Fibroblast of lung (primary cell): ENCODE results near the gene ADAMTS19. TPM values are rescaled to one million over a fixed set of nuclear protein-coding genes. Genes with fewer than 3 reads are reported as not detected.

Source experiments
- DNase-seq, 2 donors: peaks; one replicate each; pipeline versions ENCODE4 v3.0.0 to v3.0.0-alpha.2; 2010; ENCODE audit warnings: low read depth in 2 of 2
- H2AFZ ChIP-seq: 2 replicates; pipeline ENCODE4 v1.5.1; 2012; ENCODE audit warnings: low read length, control low read depth, inconsistent platforms
- H3K27ac ChIP-seq: 2 replicates; pipeline ENCODE4 v1.5.1; 2011; ENCODE audit warnings: low read length, control low read depth; ENCODE audit not compliant: insufficient read depth
- H3K27me3 ChIP-seq: 2 replicates; pipeline ENCODE4 v1.5.1; 2011; ENCODE audit warnings: mild to moderate bottlenecking, low read length; ENCODE audit not compliant: control insufficient read depth, insufficient read depth
- H3K36me3 ChIP-seq: 2 replicates; pipeline ENCODE4 v1.5.1; 2011; ENCODE audit warnings: low read length; ENCODE audit not compliant: control insufficient read depth, insufficient read depth
- H3K4me1 ChIP-seq: 2 replicates; pipeline ENCODE4 v1.5.1; 2011; ENCODE audit warnings: low read length; ENCODE audit not compliant: control insufficient read depth, insufficient read depth; ENCODE audit errors: extremely low read depth
- H3K4me2 ChIP-seq: 2 replicates; pipeline ENCODE4 v1.5.1; 2011; ENCODE audit warnings: low read length, control low read depth; ENCODE audit not compliant: insufficient read depth; ENCODE audit errors: extremely low read depth
- H3K4me3 ChIP-seq, 4 experiments: fragments of 200-600 bp in 1 of 4; sonication (generic) in 1 of 4; replicated peaks in 1 of 4; 2 replicates each; pipeline ENCODE4 v1.5.1; 2011 to 2016; ENCODE audit warnings: low read length in 4 of 4, low read depth in 3 of 4, mild to moderate bottlenecking in 3 of 4, control low read depth in 2 of 4, inconsistent platforms in 1 of 4, mixed read lengths in 1 of 4; ENCODE audit not compliant: insufficient read depth in 1 of 4; ENCODE audit errors: control extremely low read depth in 1 of 4
- H3K79me2 ChIP-seq: 2 replicates; pipeline ENCODE4 v1.5.1; 2012; ENCODE audit warnings: mild to moderate bottlenecking, low read length, inconsistent platforms; ENCODE audit not compliant: control insufficient read depth, insufficient read depth
- H3K9ac ChIP-seq: 2 replicates; pipeline ENCODE4 v1.5.1; 2011; ENCODE audit warnings: mild to moderate bottlenecking, low read length, control low read depth; ENCODE audit not compliant: insufficient read depth
- H3K9me3 ChIP-seq: 2 replicates; pipeline ENCODE4 v1.5.1; 2012; ENCODE audit warnings: low read depth, low read length; ENCODE audit not compliant: control insufficient read depth, insufficient read depth
- H4K20me1 ChIP-seq: 2 replicates; pipeline ENCODE4 v1.5.1; 2011; ENCODE audit warnings: low read length; ENCODE audit not compliant: control insufficient read depth, insufficient read depth; ENCODE audit errors: extremely low read depth
- EZH2 ChIP-seq: IDR thresholded peaks from 2 replicates; pipeline ENCODE4 v1.5.1; 2012; ENCODE audit warnings: low read length, control low read depth, mild to moderate bottlenecking; ENCODE audit errors: missing control alignments
- polyA plus RNA-seq, 2 donors: library from polyadenylated mRNA; depleted of rRNA in 1 of 2; stranded (reverse) in 1 of 2; unstranded in 1 of 2; fragments of >200 nt; gene quantifications; 2 replicates each; pipeline ENCODE4 v1.2.1, GENCODE V29; 2011 to 2012; ENCODE audit warnings: missing spikeins in 1 of 2
- total RNA-seq: library from RNA; depleted of rRNA; stranded (reverse); fragments of >200 nt; gene quantifications from 2 replicates; pipeline ENCODE4 v1.2.1, GENCODE V29; 2014
- TF ChIP-seq, protein P1 (sequence below), 2 donors: IDR thresholded peaks in 1 of 2; conservative IDR thresholded peaks in 1 of 2; 1 replicate in 1 of 2; 2 replicates in 1 of 2; pipeline ENCODE4 v1.5.1; 2011 to 2012; ENCODE audit warnings: low read length in 2 of 2, control low read depth in 1 of 2, inconsistent platforms in 1 of 2, low read depth in 1 of 2, mild to moderate bottlenecking in 1 of 2

ADAMTS19 gene
- total and polyA plus RNA-seq, 2 donors (not counting 1 experiment from before 2014, with no cell fraction given) = 0.09 to 0.33 TPM

DNA sequence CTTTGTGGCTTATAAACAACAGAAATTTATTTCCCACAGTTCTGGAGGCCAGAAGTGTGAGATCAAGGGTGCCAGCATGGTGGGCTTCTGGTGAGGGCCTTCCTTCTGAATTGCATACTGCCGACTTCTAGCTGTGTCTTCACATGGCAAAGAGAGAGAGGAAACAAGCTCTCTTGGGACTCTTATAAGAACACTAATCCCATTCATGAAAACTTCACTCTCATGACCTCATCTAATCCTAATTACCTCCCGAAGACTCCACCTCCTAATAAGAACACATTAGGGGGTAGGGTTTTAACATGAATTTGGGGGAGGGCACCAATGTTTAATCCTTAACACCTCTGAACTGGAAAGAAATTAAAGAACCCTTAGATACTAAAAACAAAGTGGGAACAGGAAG is 211.9 kb downstream of the ADAMTS19 start:
- H3K36me3 ChIP-seq = no peaks in the 10 kb centered on the region
- H3K4me3 ChIP-seq = no peak overlapping the region
- no peaks in the 10 kb centered on the region for H3K9me3 ChIP-seq
- H3K27me3 ChIP-seq = no peaks in the 10 kb centered on the region
- TF ChIP-seq, protein P1, sequence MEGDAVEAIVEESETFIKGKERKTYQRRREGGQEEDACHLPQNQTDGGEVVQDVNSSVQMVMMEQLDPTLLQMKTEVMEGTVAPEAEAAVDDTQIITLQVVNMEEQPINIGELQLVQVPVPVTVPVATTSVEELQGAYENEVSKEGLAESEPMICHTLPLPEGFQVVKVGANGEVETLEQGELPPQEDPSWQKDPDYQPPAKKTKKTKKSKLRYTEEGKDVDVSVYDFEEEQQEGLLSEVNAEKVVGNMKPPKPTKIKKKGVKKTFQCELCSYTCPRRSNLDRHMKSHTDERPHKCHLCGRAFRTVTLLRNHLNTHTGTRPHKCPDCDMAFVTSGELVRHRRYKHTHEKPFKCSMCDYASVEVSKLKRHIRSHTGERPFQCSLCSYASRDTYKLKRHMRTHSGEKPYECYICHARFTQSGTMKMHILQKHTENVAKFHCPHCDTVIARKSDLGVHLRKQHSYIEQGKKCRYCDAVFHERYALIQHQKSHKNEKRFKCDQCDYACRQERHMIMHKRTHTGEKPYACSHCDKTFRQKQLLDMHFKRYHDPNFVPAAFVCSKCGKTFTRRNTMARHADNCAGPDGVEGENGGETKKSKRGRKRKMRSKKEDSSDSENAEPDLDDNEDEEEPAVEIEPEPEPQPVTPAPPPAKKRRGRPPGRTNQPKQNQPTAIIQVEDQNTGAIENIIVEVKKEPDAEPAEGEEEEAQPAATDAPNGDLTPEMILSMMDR (conservative IDR thresholded peaks at IDR 0.05 in 1 of 2, IDR thresholded peaks at IDR 0.05 in 1 of 2; ENCODE audit: low read depth in 1 of 2, low read length in 2 of 2) = no peak
- no peak for TF ChIP-seq EZH2
- H3K9ac ChIP-seq = no peak overlapping the region
- no peak overlapping the region for H3K27ac ChIP-seq
- no peak overlapping the region for H3K4me2 ChIP-seq
- no peak overlapping the region for H2AFZ ChIP-seq
- no peak for DNase-seq
- no peaks in the 10 kb centered on the region for H3K79me2 ChIP-seq
- no peaks in the 10 kb centered on the region for H4K20me1 ChIP-seq
- no peaks in the 10 kb centered on the region for H3K4me1 ChIP-seq

- H3K36me3 ChIP-seq = no peaks in the 10 kb centered on the region
- no peak overlapping the region for H2AFZ ChIP-seq
- no peak for DNase-seq
- TF ChIP-seq, protein P1 (conservative IDR thresholded peaks at IDR 0.05 in 1 of 2, IDR thresholded peaks at IDR 0.05 in 1 of 2; ENCODE audit: low read depth in 1 of 2, low read length in 2 of 2) = no peak
- no peak for TF ChIP-seq EZH2
- H3K4me2 ChIP-seq = no peak overlapping the region
- no peaks in the 10 kb centered on the region for H4K20me1 ChIP-seq
- no peaks in the 10 kb centered on the region for H3K79me2 ChIP-seq
- H3K9me3 ChIP-seq = no peaks in the 10 kb centered on the region
- no peaks in the 10 kb centered on the region for H3K4me1 ChIP-seq
- no peak overlapping the region for H3K9ac ChIP-seq
- no peak overlapping the region for H3K27ac ChIP-seq
- H3K27me3 ChIP-seq = no peaks in the 10 kb centered on the region
- H3K4me3 ChIP-seq = no peak overlapping the region
Measured at GRCh38 chr5:129679671-129680070, 219.6 kb downstream of the ADAMTS19 start.

GRCh38 chr5:129687941-129688340 is 227.8 kb downstream of the ADAMTS19 start:
- Histone ChIP-seq H3K4me2 (no peak overlapping the region), H3K36me3 (no peaks in the 10 kb centered on the region), H3K4me3 (no peak overlapping the region), H3K27me3 (no peaks in the 10 kb centered on the region), H3K4me1 (no peaks in the 10 kb centered on the region), H3K27ac (no peak overlapping the region), H3K9ac (no peak overlapping the region), H3K9me3 (no peaks in the 10 kb centered on the region), H4K20me1 (no peaks in the 10 kb centered on the region), H2AFZ (no peak overlapping the region), H3K79me2 (no peaks in the 10 kb centered on the region)
- TF ChIP-seq, protein P1 (conservative IDR thresholded peaks at IDR 0.05 in 1 of 2, IDR thresholded peaks at IDR 0.05 in 1 of 2; ENCODE audit: low read depth in 1 of 2, low read length in 2 of 2) = no peak
- TF ChIP-seq EZH2 = no peak
- DNase-seq = no peak
